Endothelial cell of coronary artery (primary cell): Measurements from ENCODE around the gene SIX5. TPM values are rescaled to one million over a fixed set of nuclear protein-coding genes. Genes with fewer than 3 reads are reported as not detected.

ENCODE experiments used
- total RNA-seq: library from RNA; depleted of rRNA; stranded (reverse); fragments of >200 nt; gene quantifications from 2 replicates; pipeline ENCODE4 v1.2.3, GENCODE V29; 2014

Gene SIX5
- total RNA-seq: 3.3 and 6.3 TPM in 2 replicates

DNA sequence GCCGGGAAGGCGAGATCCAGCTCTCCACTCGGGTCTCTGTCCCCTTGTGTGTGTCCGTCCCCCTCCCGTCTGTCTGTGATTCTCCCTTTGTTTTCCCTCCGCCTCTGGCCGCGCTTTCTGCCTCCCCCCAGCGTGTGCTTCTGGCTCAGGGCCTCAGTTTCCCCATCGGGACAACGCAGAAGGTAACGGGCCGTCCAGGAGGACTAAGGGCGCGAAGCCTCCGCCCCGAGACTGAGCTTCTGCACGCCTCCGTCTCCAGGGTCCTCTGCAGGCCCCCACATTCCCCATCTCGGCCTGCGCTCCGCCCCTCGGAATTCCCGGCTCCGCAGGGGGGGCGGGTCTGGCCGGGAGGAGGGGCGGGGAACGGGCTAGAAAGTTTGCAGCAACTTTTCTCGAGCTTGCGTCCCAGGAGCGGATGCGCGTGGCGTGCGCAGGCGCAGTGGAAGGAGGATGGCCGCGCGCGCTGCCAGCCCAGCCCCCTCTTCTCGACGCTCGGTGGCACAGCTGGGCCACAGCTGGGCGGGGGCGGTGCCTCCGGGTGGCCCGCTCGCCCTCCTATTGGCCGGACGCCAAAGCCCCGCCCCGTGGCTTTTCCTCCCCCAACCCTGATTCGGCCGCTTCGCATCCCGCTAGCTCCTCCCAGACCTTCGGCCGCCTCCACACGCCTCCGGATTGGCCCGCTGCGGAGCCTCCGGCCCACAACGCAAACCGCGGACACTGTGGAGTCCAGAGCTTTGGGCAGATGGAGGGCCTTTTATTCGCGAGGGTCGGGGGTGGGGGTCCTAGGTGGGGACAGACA is at the start of gene SIX5:
Gene SIX5 (minus strand): TSS at position 269 of the 799 bp plus-strand sequence. CDS start 408 bp downstream, outside the sequence.

DNA sequence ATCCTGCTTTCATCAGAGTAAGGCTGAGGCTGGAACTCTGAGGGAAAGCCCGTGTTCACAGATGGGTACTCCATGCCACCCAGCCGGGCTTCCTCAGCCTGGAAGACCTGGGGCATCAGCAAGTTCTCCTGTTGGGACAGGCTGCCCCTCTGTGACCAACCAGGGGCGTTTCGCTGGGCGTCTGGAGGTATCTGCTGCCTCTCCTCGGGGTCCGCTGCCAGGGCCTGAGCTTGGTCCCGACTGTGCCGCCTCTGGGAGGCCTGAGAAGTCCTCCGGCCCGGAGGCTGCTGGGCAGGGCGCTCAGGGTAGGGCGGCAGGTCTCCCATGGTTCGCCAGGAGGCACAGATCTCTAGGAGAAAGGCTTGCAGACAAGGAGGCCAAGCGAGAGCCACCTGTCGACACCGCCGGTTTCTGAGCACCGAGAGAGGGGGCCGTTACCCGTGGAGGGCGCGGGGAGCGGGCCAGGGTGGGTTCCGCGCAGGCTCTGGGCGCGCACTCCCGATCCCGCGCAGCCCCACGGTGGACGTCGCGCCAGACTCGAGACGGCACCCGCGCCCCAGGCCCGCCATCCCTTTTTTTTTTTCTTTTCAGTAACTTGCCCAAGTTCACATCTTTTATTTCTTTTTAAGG is 45.9 kb upstream of the SIX5 start, which contains the start of gene RSPH6A:
Gene RSPH6A (minus strand): TSS at position 458 of the 630 bp plus-strand sequence. CDS start 132 bp downstream, at position 326.

DNA sequence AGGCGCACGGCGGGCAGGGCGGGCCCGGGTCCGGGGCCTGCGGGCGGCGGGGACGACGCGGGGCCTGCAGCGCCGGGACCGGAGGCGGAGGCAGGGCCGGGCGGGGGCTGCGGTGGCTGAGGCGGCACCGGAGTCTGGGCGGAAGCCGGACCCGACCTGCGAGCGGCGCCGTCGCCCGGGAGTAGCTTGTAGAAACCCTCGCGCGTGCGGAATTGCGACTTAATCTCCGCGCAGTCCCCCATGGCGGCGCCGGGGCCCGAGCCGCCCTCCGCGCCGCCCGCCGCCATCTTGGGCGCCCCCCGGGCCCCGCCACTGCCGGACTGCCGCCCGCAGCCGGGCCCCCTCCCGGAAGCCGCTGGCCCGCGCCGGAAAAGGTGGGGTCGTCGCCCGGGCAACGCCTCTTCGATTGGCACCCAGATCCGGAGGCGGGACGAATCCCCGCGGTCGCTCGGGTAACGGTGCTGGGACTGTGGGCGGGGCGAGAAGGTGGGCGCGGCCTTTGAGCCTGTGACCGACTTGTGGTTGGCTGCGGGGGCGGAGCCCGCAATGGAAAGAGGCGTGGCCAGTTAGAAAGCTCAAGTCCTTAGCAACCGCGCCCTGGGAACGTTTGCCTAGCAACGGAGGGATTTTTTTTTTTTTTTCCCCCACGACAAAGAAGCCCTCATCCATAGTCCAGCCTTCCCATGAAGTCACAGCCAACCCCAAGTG is 23.6 kb upstream of the SIX5 start, which contains the start of gene DMWD:
Gene DMWD (minus strand): TSS at position 376 of the 708 bp plus-strand sequence. CDS start 89 bp downstream, at position 287.

DNA sequence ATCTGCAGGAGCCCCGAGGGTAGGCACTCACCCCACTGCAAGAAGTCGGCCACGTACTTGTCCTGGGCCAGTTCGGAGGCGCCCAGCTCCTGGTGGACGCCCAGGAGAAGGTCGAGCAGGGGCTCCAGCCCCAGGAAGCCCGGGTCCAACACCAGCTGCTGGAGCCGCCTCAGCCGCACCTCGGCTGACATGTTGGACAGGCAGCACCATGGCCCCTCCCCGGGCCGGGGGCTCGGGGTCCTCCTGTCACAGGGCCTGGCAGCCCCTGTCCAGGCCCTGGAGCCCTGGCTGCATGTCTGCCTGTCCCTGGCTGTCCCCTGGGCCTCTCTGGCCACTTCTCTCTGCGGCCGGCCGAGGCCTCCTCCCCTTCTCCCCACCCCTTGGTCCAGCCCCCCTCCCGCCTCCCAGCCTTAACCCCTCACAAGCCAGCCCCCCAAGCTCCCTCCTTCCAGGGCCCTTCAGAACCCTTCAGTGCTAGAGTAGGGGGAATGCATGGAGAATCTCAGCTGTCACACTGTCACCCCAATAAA is 13.2 kb upstream of the SIX5 start, which contains the start of gene DMPK:
Gene DMPK (minus strand): TSS at position 329 of the 530 bp plus-strand sequence. CDS start 138 bp downstream, at position 191.

DNA sequence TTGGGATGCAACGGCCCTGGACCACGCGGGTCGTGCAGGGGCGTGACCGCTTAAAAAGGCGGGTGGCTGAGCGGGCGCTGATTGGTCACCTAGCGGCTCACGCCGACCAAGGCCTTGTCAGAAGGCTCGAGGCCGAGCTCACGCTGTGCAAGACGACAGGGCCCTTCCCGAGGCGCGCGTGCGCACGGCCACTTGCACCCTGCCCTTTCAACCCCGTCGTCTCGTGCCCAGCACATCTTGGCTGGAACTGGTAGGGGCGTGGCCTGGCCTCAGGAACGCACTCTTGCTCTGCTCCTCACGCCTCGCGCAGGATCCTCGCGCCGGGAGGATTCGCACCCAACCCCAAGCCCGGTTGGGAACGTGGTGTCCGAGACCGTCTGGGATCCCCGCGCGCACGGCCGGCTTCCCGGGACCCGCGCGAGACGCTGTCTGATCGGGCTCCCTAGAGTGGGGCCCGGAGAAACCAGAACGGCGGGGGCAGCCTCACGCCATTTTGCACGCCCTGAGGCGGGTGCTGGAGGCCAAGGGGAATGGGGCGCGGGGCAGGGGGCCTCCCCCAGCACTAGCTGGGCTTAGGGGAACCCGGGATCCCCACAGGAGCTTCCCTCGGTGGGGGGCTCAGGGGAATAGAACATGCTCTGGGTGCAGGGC is 35.8 kb downstream of the SIX5 start, which contains the start of gene MEIOSIN:
Gene MEIOSIN (plus strand): TSS at position 280 of the 651 bp plus-strand sequence. CDS start 1,938 bp downstream, outside the sequence.

DNA sequence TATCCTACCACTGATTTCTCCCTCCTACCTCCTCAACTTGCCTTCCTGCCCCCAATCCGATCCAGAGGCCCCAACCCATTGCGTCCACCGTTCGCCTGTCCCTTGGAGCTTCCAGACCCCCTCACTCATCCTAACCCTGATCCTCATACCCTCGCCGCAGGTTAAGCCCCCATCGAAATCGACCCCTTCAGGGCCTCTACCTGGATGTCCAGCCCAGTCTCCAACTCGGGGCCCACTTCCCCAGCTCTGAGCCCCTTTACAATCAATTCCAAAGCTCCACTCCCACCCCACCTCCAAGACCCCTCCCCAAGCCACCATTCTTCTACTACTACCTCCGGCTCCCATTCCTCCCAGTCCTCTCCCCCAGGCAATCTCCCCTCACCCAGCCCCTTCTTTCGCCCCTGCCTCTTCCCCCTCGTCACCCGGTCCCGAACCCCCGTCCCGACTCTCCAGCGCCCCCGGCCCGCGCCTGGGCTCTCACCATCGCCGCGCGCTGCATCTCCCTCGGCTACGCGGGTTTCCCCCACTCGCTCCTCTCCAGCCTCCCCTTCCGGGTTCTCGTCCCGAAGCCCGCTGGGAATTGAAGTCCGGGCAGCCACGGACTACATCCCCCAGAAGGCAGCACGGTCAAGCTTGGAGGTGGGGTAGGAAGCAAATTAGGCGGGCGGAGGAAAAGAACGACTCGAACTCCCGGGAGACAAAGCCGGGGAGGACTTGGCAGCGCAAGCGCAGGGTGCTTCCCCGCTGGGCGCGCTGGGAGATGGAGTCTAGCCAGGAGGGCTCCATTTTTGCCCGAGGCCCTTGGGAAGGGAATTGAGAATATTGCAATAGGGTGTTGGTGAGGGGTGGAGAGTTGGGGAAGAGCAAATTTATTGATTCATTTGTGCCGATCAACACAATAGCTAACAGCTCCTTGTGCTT is 38.4 kb downstream of the SIX5 start, which contains the start of gene FBXO46:
Gene FBXO46 (minus strand): TSS at position 529 of the 921 bp plus-strand sequence. CDS start 17,401 bp downstream, outside the sequence.

Other genes starting within 250 kb of the SIX5 start
- gene OPA3, start 184.4 kb downstream of the SIX5 start, total RNA-seq: 5.0 and 6.0 TPM in 2 replicates
- gene GPR4, start 167.0 kb downstream of the SIX5 start, total RNA-seq: 4.2 and 5.0 TPM in 2 replicates
- 14.8 and 30.6 TPM in 2 replicates for gene EML2, start 129.9 kb downstream of the SIX5 start, total RNA-seq
- gene GIPR, start 101.0 kb downstream of the SIX5 start, total RNA-seq: 0.09 TPM in 1 of 2 replicates, not detected in the other
- 779 and 865 TPM in 2 replicates for gene SNRPD2, start 77.3 kb downstream of the SIX5 start, total RNA-seq
- gene QPCTL, start 76.6 kb downstream of the SIX5 start, total RNA-seq: 7.8 and 9.0 TPM in 2 replicates
- gene FBXO46, start 38.4 kb downstream of the SIX5 start, total RNA-seq: 3.6 and 5.1 TPM in 2 replicates
- gene MEIOSIN, start 35.8 kb downstream of the SIX5 start, total RNA-seq: not detected in 2 replicates
- gene DMPK, start 13.2 kb upstream of the SIX5 start, total RNA-seq: 8.0 and 17.6 TPM in 2 replicates
- gene DMWD, start 23.6 kb upstream of the SIX5 start, total RNA-seq: 22.6 and 31.8 TPM in 2 replicates
- gene RSPH6A, start 46.1 kb upstream of the SIX5 start, total RNA-seq: under 0.01 and 0.09 TPM in 2 replicates
- 30.4 and 36.5 TPM in 2 replicates for gene SYMPK, start 93.9 kb upstream of the SIX5 start, total RNA-seq
- gene FOXA3, start 95.1 kb upstream of the SIX5 start, total RNA-seq: not detected in 2 replicates
- 17.7 and 20.6 TPM in 2 replicates for gene IRF2BP1, start 116.9 kb upstream of the SIX5 start, total RNA-seq
- 0.99 and 1.1 TPM in 2 replicates for gene MYPOP, start 133.4 kb upstream of the SIX5 start, total RNA-seq
- gene NANOS2, start 145.5 kb upstream of the SIX5 start, total RNA-seq: not detected in 2 replicates
- gene NOVA2, start 204.6 kb upstream of the SIX5 start, total RNA-seq: 4.7 and 6.0 TPM in 2 replicates
- 7.2 and 8.3 TPM in 2 replicates for gene CCDC61, start 226.2 kb upstream of the SIX5 start, total RNA-seq